Testis (tissue), 2 donors: ENCODE data around the gene OLFM4.

Experiments used
- CTCF ChIP-seq, 3 experiments: fragments of 450-650 bp in 2 of 3; fragments of 200-600 bp in 1 of 3; sonication (generic) in 1 of 3; IDR thresholded peaks; one replicate each; pipeline ENCODE4 v1.5.1; 2016 to 2019; ENCODE audit warnings: antibody characterized with exemption in 3 of 3, mild to moderate bottlenecking in 2 of 3, moderate library complexity in 1 of 3
- POLR2A ChIP-seq: fragments of 450-650 bp; IDR thresholded peaks from one replicate; pipeline ENCODE4 v1.6.1; 2017; ENCODE audit warnings: antibody characterized with exemption, mild to moderate bottlenecking, moderate library complexity

GRCh38 chr13:52991344-52992020 is 37.1 kb upstream of the OLFM4 start:
- no peak for TF ChIP-seq POLR2A
- no peak for TF ChIP-seq CTCF (IDR thresholded peaks at IDR 0.05)
